Rectal smooth muscle tissue (tissue), 1 donor: ENCODE data around the gene OR56A4.

Experiments
- H3K27ac ChIP-seq: one replicate; pipeline ENCODE4 v1.7.0; 2013; ENCODE audit warnings: low read depth, low read length, inconsistent platforms
- H3K27me3 ChIP-seq: one replicate; pipeline ENCODE4 v1.7.0; 2013; ENCODE audit warnings: low read length; ENCODE audit not compliant: control insufficient read depth, insufficient read depth
- H3K36me3 ChIP-seq: one replicate; pipeline ENCODE4 v1.7.0; 2013; ENCODE audit warnings: low read length; ENCODE audit not compliant: control insufficient read depth, insufficient read depth
- H3K4me1 ChIP-seq: one replicate; pipeline ENCODE4 v1.7.0; 2013; ENCODE audit warnings: low read length; ENCODE audit not compliant: control insufficient read depth, insufficient read depth
- H3K4me3 ChIP-seq: one replicate; pipeline ENCODE4 v1.7.0; 2013; ENCODE audit warnings: low read length
- H3K9ac ChIP-seq: one replicate; pipeline ENCODE4 v1.7.0; 2013; ENCODE audit warnings: low read length

Gene OR56A4, protein sequence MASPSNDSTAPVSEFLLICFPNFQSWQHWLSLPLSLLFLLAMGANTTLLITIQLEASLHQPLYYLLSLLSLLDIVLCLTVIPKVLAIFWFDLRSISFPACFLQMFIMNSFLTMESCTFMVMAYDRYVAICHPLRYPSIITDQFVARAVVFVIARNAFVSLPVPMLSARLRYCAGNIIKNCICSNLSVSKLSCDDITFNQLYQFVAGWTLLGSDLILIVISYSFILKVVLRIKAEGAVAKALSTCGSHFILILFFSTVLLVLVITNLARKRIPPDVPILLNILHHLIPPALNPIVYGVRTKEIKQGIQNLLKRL

DNA sequence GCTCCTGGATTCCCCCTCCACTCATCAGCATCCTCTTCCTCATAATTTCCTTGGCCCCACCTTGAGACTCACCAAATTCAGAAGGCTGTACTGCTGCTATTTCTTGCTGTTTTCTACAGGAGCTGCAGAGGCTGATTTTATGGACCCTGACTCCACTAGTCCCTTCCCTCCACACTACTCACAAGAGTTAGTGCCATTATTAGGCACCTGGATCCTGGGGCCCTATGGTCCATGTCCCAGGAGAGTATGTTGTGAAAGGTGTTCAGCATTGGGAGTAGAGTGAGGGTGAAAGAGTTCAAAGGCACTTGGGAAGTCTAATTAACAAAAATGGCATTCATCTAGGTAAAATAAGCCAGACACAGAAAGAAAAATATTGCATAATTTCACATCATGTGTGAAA, at the start of gene OR56A4:
Gene OR56A4, minus strand, starts transcription at position 101 of the 400 bp plus-strand sequence. CDS start 3,954 bp downstream, outside the sequence.
- no peak within 1 kb of the TSS for H3K4me3 ChIP-seq
- no peaks in the 10 kb centered on the region for H3K36me3 ChIP-seq
- no peak within 1 kb of the TSS for H3K27ac ChIP-seq
- H3K9ac ChIP-seq: no peak within 1 kb of the TSS
- H3K27me3 ChIP-seq: no peaks in the 10 kb centered on the region
- H3K4me1 ChIP-seq: no peaks in the 10 kb centered on the region

DNA sequence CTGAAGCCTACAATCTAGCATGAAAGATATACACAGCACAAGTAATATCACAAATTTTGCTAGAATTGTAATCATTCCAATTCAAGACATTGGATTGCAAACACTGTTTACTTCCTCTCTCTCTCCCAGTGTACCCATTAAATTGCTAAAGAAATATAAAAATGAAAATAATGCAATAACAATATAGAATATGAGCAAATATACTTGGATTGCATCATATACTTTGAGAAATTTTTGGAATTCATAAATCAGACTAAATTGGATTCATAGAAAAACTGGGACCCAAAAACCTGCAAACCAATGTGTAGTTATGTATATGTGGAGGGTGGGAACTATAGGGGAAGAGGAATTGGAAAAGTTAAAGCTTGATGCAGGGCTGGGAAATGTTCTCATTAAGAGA, 48.8 kb upstream of the OR56A4 start:
- no peaks in the 10 kb centered on the region for H3K36me3 ChIP-seq

DNA sequence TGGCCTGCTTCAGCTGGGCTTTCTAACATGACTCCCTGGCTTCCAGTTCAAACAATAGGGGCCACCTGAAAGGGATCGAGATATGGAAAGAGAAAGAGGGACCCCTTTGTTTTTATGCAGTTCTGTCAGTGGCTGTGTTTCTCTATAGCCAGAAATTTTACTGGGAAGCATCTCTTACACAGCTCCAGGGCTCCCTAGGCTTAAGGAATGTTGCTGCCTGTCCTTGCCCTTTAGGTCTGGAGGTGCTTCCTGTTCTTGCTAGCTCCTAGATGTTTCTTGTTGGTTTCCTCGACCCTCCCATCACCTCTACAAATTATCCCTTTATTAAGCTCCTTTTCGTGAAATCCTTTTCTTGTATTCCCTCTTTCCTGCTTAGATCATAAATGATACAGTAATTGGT, 45.6 kb upstream of the OR56A4 start:
- H3K4me3 ChIP-seq: no peak overlapping the region
- no peaks in the 10 kb centered on the region for H3K27me3 ChIP-seq
- H3K9ac ChIP-seq: no peak overlapping the region
- H3K36me3 ChIP-seq: no peaks in the 10 kb centered on the region
- H3K27ac ChIP-seq: no peak overlapping the region
- no peaks in the 10 kb centered on the region for H3K4me1 ChIP-seq

More for the DNA sequence above, 48.8 kb upstream of the OR56A4 start:
- Histone ChIP-seq H3K27me3 (no peaks in the 10 kb centered on the region), H3K27ac (no peak overlapping the region), H3K4me1 (no peaks in the 10 kb centered on the region), H3K9ac (no peak overlapping the region), H3K4me3 (no peak overlapping the region)

DNA sequence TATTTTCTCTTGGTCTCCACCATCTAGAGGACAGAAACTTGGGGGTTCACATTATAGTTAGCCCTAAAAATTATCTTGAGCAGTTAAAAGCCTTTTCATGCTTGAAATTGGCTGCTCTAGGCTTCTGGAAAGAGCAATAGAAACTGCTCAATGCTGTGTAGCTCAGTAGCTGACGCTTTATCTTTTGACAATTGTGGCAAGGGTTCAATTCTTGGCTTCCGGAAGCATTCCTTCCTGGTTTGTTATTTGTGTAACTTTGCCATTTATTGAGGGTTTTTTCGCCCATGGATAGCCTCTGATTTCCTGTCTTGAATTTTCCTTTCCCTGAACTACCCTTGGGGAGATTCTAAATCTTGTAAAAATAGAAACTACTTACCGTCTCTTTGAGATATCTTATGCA, 34.1 kb upstream of the OR56A4 start:
- no peaks in the 10 kb centered on the region for H3K4me1 ChIP-seq
- H3K9ac ChIP-seq: no peak overlapping the region
- H3K4me3 ChIP-seq: no peak overlapping the region
- no peaks in the 10 kb centered on the region for H3K36me3 ChIP-seq
- no peaks in the 10 kb centered on the region for H3K27me3 ChIP-seq
- no peak overlapping the region for H3K27ac ChIP-seq

DNA sequence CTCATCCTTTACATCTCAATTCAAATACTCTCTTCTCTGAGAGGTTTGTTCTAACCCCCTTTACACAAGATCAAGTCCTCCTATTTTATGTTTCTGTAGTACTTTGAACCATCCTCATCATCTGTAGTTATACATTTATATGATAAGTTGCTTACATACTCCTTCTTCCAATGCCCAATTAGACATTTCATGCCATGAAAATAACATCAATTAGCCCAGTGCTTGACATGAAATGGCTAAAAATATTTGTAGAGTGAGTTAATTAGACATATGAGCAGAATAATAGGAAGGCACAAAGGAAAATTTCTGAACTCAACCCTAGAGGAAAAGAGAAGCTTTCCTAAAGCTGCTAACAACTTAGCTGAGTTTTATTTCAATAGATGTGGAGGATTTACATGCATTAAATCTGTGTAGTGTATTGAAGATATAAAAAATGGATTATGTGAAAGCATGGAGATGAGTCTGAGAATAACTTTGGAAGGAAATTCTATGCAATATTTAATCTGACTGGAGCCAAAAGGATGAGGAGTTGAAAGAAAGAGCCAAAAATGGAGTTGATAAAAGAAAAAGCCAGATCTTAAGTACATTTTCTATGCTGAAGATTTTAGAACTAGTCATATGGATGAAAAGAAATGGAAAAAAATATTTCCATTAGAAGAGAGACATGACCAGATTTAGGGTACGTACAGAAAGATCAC, 24.1 kb upstream of the OR56A4 start, which contains the start of gene OR56A1:
Gene OR56A1, minus strand, starts transcription at position 51 of the 698 bp plus-strand sequence. CDS start 3,066 bp downstream, outside the sequence.
- no peak within 1 kb of the TSS for H3K9ac ChIP-seq
- no peaks in the 10 kb centered on the region for H3K27me3 ChIP-seq
- H3K27ac ChIP-seq: no peak within 1 kb of the TSS
- no peaks in the 10 kb centered on the region for H3K4me1 ChIP-seq
- no peaks in the 10 kb centered on the region for H3K36me3 ChIP-seq
- H3K4me3 ChIP-seq: no peak within 1 kb of the TSS

DNA sequence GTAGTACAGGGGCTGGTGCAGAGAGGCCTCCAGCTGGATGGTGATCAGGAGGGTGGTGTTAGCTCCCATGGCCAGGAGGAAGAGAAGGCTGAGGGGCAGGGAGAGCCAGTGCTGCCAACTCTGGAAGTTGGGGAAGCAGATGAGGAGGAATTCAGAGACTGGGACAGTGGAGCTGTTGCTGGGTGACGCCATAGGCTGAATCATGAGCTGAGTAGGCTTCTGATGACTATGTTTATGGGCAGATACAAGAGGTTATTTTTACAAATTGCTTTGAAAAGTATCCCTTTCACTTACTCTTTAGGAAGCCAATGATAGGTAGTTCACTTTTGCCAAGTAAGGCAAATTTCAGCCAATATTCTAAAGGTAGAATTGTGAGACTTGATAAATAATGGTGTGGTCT, 20.8 kb upstream of the OR56A4 start:
- H3K27me3 ChIP-seq: no peaks in the 10 kb centered on the region

DNA sequence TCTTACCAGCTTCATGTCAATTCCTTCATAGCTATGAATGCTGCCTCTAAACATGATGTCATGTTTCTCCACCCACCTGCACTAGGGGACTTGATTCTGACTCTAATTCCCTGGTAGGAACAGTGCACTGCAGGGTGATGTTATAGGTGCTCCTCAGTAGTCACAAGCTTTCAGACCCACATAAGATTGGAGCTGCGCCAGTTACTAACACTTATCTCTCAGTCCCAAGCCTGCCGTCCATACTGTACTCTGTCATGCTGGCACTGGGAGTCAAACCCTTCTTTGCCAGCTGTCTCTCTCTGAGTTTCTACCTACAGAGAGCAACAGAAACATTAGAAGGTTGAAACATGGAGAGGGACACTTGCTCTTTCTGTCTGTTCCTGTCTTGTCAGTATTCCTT, 18.3 kb upstream of the OR56A4 start:
- no peaks in the 10 kb centered on the region for H3K4me1 ChIP-seq

More for the DNA sequence above, 20.8 kb upstream of the OR56A4 start:
- Histone ChIP-seq H3K27ac (no peak overlapping the region), H3K4me3 (no peak overlapping the region), H3K9ac (no peak overlapping the region), H3K4me1 (no peaks in the 10 kb centered on the region), H3K36me3 (no peaks in the 10 kb centered on the region)

DNA sequence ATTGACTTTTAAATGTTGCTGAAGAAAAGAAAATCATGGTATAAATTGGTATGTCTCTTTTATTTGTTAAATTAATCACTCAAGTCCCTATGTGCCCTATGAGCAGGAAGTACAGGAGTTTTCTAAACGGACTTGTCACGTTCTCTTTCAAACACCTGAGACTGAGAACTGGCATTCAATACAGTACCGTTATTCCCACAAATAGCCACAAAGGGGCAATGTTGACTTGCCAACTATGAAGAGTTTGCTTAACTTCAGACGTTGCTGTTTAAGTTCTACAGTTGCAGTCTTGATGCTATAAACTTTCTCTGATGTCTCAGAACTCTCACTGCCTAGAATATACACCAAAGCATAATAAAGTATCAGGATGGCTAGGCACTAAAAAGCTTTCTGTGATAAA, 16.2 kb upstream of the OR56A4 start:
- Histone ChIP-seq H3K9ac (no peak overlapping the region), H3K27me3 (no peaks in the 10 kb centered on the region), H3K27ac (no peak overlapping the region), H3K4me3 (no peak overlapping the region), H3K4me1 (no peaks in the 10 kb centered on the region), H3K36me3 (no peaks in the 10 kb centered on the region)

More for the DNA sequence above, 18.3 kb upstream of the OR56A4 start:
- H3K4me3 ChIP-seq: no peak overlapping the region
- H3K9ac ChIP-seq: no peak overlapping the region
- H3K36me3 ChIP-seq: no peaks in the 10 kb centered on the region
- no peak overlapping the region for H3K27ac ChIP-seq
- H3K27me3 ChIP-seq: no peaks in the 10 kb centered on the region

DNA sequence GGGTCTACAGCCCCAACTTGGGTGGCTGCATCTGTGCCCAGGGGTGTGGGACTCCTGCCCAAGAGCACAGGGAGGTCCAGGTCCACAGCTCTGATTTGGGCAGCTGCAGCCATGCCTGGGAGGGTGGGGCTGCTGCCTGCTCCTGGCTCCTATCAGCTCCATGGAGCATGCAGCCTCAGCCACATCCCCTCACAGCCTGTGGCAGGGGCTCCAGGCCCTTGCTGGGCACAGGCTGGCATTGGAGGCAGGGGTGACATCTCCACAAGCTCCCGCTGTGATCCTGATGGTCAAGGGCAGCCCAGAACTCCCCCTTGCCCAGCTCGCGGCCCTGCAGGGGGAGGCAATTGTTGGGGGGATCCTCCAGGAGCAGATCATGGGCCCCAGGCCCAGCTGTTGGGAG, 6.3 kb upstream of the OR56A4 start:
- no peak overlapping the region for H3K27ac ChIP-seq
- no peaks in the 10 kb centered on the region for H3K27me3 ChIP-seq
- no peak overlapping the region for H3K4me3 ChIP-seq
- H3K9ac ChIP-seq: no peak overlapping the region
- no peaks in the 10 kb centered on the region for H3K36me3 ChIP-seq
- no peaks in the 10 kb centered on the region for H3K4me1 ChIP-seq

DNA sequence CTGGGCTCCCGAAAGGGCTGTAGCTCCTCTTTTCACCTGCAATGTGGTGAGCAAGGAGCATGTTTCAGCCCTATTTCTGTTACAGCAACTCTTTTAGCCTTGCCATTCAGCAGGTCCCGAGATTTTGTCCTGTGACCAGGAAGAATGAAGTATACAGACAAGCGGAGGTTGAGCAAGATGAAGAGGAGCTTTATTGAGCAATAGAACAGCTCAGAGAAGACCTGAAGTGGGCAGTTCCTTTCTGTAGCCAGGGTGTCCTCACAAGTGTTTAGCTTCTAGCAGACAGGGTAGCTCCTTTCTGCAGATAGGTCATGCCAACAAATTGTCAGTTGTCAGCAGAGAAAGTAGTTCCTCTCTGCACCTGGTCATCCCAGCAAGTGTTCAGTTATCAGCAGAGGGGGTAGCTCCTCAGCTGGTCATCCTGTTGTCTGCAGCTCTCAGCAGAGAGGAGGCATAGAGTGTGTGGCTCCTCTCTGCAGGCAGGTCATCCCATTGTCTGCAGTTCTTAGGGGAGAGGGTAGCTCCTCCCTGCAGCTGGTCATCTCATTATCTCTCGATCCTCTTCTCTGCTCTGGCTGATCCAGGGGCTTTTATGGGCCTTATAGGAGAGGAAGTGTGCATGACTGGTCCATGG, 5.4 kb upstream of the OR56A4 start:
- Histone ChIP-seq H3K4me1 (no peaks in the 10 kb centered on the region), H3K9ac (no peak overlapping the region), H3K36me3 (no peaks in the 10 kb centered on the region), H3K27ac (no peak overlapping the region), H3K27me3 (no peaks in the 10 kb centered on the region), H3K4me3 (no peak overlapping the region)

DNA sequence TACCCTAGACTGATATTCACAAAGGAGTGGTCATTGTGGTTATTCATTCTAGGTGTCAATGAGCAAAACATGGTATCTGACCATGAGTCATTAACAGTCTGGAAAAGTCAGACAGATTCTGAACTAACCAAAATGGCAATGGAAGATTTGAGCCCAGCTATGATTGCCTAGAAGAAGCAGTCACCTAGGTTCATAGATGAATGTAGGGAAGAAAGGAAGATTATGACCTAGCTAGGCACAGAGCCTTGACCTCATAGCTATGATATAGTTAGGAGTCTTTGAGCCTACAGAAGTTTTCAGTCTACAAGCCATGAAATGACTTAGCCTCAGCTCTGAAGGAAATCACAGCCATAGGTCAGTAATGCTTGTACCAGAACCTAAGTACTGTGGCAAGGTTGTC, 351 bp downstream of the OR56A4 start:
- Histone ChIP-seq H3K36me3 (no peaks in the 10 kb centered on the region), H3K27ac (no peak overlapping the region), H3K4me1 (no peaks in the 10 kb centered on the region), H3K9ac (no peak overlapping the region), H3K27me3 (no peaks in the 10 kb centered on the region), H3K4me3 (no peak overlapping the region)

DNA sequence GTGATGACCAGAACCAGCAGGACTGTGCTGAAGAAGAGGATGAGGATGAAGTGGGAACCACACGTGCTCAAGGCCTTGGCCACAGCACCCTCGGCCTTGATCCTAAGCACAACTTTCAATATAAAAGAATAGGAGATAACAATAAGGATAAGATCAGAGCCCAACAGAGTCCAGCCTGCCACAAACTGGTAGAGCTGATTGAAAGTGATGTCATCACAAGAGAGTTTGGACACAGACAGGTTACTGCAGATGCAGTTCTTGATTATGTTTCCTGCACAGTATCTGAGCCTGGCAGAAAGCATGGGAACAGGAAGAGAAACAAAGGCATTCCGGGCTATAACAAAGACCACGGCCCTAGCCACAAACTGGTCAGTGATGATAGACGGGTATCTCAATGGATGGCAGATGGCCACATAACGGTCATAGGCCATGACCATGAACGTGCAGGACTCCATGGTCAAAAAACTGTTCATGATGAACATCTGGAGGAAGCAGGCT, 4.5 kb downstream of the OR56A4 start:
- no peaks in the 10 kb centered on the region for H3K4me1 ChIP-seq
- H3K9ac ChIP-seq: no peak overlapping the region
- H3K36me3 ChIP-seq: no peaks in the 10 kb centered on the region
- no peaks in the 10 kb centered on the region for H3K27me3 ChIP-seq
- no peak overlapping the region for H3K27ac ChIP-seq
- H3K4me3 ChIP-seq: no peak overlapping the region
